ENCODE results near the gene AGAP3. TPM values are rescaled to one million over a fixed set of nuclear protein-coding genes. Genes with fewer than 3 reads are reported as not detected.

Gene AGAP3
- total and polyA plus RNA-seq, 2 donors (not counting 1 experiment from before 2014, with no cell fraction given) = 32.9 to 34.2 TPM

DNA sequence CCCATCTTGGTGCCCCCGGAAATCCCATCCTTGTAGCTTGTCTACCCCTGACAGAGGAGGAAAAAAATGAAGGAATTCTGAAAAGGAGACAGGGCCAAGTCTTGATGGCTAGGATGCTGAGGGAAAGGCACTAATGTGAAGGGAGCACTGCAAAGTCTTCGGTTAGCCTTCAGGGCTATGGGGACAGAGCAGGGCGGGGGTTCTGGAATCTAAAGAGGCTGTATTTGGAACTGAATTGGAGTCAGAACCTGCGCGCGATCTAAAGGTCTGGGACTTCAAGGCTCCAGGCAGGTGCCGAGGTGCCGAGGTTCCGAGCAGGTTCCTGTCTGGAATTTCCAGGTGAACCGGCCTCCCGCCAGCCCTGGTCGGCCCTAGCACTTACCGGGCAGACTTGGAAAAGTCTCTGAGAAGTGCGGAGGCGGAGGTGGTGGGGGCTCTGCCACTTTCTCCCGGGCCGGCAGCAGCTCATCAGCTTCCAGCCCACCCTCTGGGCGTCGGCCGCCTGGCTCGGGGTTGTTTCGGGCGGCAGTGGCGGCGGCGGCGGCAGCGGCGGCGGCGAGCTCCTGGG, 80.4 kb downstream of the AGAP3 start:
- H3K4me2 ChIP-seq (ENCODE audit: extremely low read depth, insufficient read depth, low read length) = peak overlapping the region; percentile 54

DNA sequence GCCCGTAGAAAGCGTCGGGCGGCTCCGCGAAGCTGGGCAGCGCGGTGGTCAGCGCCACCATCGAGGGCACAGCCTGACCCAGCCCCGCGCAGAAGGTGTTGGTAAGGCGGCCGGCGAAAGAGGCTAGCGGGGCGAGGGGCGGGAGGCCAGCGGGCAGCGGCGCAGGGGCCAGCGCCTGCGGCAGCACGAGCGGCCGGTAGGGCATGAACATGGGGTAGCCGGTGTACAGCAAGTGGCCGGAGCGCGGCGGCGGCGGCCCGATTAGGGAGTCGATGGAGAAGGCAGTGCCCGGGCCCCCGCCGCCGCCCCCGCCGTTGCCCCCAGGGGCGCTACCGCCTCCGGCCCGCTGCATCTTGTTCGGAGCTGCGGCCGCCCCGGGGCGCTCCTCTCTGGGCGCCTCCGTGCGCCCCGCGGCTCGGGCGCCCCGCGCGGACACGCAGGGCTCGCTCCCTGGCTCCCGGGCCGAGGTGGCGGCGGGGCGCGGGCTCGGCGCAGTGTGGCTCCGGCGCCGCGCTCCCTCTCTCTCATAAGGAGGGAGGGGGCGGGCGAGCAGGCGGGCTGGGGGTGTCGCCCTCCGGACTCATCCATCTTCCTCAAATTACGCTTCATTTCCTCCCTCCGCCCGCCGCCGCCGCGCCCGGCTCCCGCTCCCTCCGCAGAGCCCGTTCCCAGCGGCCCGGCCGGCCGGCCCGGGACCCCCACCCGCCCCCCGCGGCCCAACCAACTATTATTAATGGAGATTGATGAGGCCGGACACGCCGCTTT, 81.1 kb downstream of the AGAP3 start, which contains the start of gene GBX1:
GBX1 (minus strand) TSS at position 498 of the 765 bp plus-strand sequence; CDS start at position 352, 146 bp downstream.
- Histone ChIP-seq H3K27me3 (ENCODE audit: control insufficient read depth, insufficient read depth, low read length) (peaks cover 55% of the 10 kb centered on the region), H3K79me2 (ENCODE audit: control insufficient read depth, insufficient read depth, low read length) (no peaks in the 10 kb centered on the region), H4K20me1 (ENCODE audit: control insufficient read depth, extremely low read depth, insufficient read depth, low read length) (no peaks in the 10 kb centered on the region), H3K9ac (ENCODE audit: insufficient read depth, low read length) (no peak within 1 kb of the TSS), H3K4me3 (replicated peaks in 1 of 4; ENCODE audit: control extremely low read depth in 1 of 4, insufficient read depth in 1 of 4, low read depth in 3 of 4, low read length in 4 of 4) (peak within 1 kb of the TSS in 1 of 4 experiments; percentile 20), H3K36me3 (ENCODE audit: control insufficient read depth, insufficient read depth, low read length) (no peaks in the 10 kb centered on the region), H2AFZ (ENCODE audit: low read length) (no peak within 1 kb of the TSS), H3K4me1 (ENCODE audit: control insufficient read depth, extremely low read depth, insufficient read depth, low read length) (no peaks in the 10 kb centered on the region), H3K4me2 (ENCODE audit: extremely low read depth, insufficient read depth, low read length) (peak within 1 kb of the TSS; percentile 54), H3K9me3 (ENCODE audit: control insufficient read depth, insufficient read depth, low read depth, low read length) (no peaks in the 10 kb centered on the region), H3K27ac (ENCODE audit: insufficient read depth, low read length) (no peak within 1 kb of the TSS)
- TF ChIP-seq, protein P1, sequence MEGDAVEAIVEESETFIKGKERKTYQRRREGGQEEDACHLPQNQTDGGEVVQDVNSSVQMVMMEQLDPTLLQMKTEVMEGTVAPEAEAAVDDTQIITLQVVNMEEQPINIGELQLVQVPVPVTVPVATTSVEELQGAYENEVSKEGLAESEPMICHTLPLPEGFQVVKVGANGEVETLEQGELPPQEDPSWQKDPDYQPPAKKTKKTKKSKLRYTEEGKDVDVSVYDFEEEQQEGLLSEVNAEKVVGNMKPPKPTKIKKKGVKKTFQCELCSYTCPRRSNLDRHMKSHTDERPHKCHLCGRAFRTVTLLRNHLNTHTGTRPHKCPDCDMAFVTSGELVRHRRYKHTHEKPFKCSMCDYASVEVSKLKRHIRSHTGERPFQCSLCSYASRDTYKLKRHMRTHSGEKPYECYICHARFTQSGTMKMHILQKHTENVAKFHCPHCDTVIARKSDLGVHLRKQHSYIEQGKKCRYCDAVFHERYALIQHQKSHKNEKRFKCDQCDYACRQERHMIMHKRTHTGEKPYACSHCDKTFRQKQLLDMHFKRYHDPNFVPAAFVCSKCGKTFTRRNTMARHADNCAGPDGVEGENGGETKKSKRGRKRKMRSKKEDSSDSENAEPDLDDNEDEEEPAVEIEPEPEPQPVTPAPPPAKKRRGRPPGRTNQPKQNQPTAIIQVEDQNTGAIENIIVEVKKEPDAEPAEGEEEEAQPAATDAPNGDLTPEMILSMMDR (conservative IDR thresholded peaks at IDR 0.05 in 1 of 2, IDR thresholded peaks at IDR 0.05 in 1 of 2; ENCODE audit: low read depth in 1 of 2, low read length in 2 of 2) = no peak
- TF ChIP-seq EZH2 (IDR thresholded peaks at IDR 0.05; ENCODE audit: low read length, missing control alignments) = peak; percentile 89
- DNase-seq (ENCODE audit: low read depth in 2 of 2) = peak; percentile 25 to 26

More for the DNA sequence above, 80.4 kb downstream of the AGAP3 start:
- DNase-seq (ENCODE audit: low read depth in 2 of 2) = no peak
- Histone ChIP-seq H3K36me3 (ENCODE audit: control insufficient read depth, insufficient read depth, low read length) (no peaks in the 10 kb centered on the region), H3K27me3 (ENCODE audit: control insufficient read depth, insufficient read depth, low read length) (peaks cover 57% of the 10 kb centered on the region), H3K9me3 (ENCODE audit: control insufficient read depth, insufficient read depth, low read depth, low read length) (no peaks in the 10 kb centered on the region), H3K79me2 (ENCODE audit: control insufficient read depth, insufficient read depth, low read length) (no peaks in the 10 kb centered on the region), H3K4me1 (ENCODE audit: control insufficient read depth, extremely low read depth, insufficient read depth, low read length) (no peaks in the 10 kb centered on the region), H2AFZ (ENCODE audit: low read length) (no peak overlapping the region), H3K27ac (ENCODE audit: insufficient read depth, low read length) (no peak overlapping the region), H3K4me3 (replicated peaks in 1 of 4; ENCODE audit: control extremely low read depth in 1 of 4, insufficient read depth in 1 of 4, low read depth in 3 of 4, low read length in 4 of 4) (peak overlapping the region in 1 of 4 experiments; percentile 20), H3K9ac (ENCODE audit: insufficient read depth, low read length) (no peak overlapping the region), H4K20me1 (ENCODE audit: control insufficient read depth, extremely low read depth, insufficient read depth, low read length) (no peaks in the 10 kb centered on the region)
- TF ChIP-seq EZH2 (IDR thresholded peaks at IDR 0.05; ENCODE audit: low read length, missing control alignments) = peak; percentile 97
- TF ChIP-seq, protein P1 (conservative IDR thresholded peaks at IDR 0.05 in 1 of 2, IDR thresholded peaks at IDR 0.05 in 1 of 2; ENCODE audit: low read depth in 1 of 2, low read length in 2 of 2) = no peak

DNA sequence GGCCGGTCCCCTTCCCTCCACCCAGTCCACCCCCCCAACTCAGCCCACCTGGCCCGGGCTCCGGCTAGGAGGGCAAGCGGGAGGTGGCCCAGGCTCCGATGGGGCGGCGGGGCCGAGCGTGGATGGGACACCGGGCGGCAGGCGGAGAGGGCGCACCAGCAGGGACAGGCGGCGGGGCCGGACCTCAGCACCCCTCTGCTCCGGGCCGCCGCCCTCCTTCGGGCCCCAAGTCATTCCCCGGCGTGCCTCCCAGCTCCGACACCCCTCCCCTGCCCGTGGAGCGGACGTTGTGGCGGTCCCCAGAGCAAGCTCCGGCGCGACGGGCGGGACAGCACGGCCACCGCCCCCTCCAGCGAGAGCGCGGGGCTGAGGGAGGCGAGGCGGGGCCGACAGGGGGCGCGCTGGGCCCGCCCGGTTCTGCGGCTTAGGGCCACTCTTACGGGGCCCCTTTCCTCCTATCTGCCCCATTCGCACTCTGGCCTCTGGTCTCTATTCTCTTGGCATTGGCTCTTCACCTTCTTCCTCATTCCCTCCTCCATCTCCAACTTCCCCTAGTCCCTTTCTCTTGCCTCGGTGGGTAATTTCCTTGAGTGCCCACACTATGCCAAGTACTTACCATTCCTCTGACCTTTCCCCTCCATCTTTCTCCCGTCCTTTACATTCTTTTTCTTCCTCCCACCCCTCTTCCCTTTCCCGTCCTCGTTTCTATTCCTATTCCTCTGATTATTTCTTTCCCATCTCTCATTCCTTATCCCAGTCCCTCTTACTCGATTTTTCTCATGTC, 81.9 kb downstream of the AGAP3 start:
- Histone ChIP-seq H3K9me3 (ENCODE audit: control insufficient read depth, insufficient read depth, low read depth, low read length) (no peaks in the 10 kb centered on the region), H3K36me3 (ENCODE audit: control insufficient read depth, insufficient read depth, low read length) (no peaks in the 10 kb centered on the region), H3K79me2 (ENCODE audit: control insufficient read depth, insufficient read depth, low read length) (no peaks in the 10 kb centered on the region), H3K27me3 (ENCODE audit: control insufficient read depth, insufficient read depth, low read length) (peaks cover 52% of the 10 kb centered on the region), H2AFZ (ENCODE audit: low read length) (no peak overlapping the region), H3K4me1 (ENCODE audit: control insufficient read depth, extremely low read depth, insufficient read depth, low read length) (no peaks in the 10 kb centered on the region), H3K4me2 (ENCODE audit: extremely low read depth, insufficient read depth, low read length) (peak overlapping the region; percentile 25), H4K20me1 (ENCODE audit: control insufficient read depth, extremely low read depth, insufficient read depth, low read length) (no peaks in the 10 kb centered on the region), H3K4me3 (replicated peaks in 1 of 4; ENCODE audit: control extremely low read depth in 1 of 4, insufficient read depth in 1 of 4, low read depth in 3 of 4, low read length in 4 of 4) (peak overlapping the region in 1 of 4 experiments; percentile 4), H3K27ac (ENCODE audit: insufficient read depth, low read length) (no peak overlapping the region), H3K9ac (ENCODE audit: insufficient read depth, low read length) (no peak overlapping the region)
- no peak for DNase-seq (ENCODE audit: low read depth in 2 of 2)
- TF ChIP-seq EZH2 (IDR thresholded peaks at IDR 0.05; ENCODE audit: low read length, missing control alignments) = peak; percentile 45
- TF ChIP-seq, protein P1 (conservative IDR thresholded peaks at IDR 0.05 in 1 of 2, IDR thresholded peaks at IDR 0.05 in 1 of 2; ENCODE audit: low read depth in 1 of 2, low read length in 2 of 2) = peak; percentile 32 to 38

Data from fibroblast of lung (primary cell).